Hepatocyte (in vitro differentiated cells): Measurements from ENCODE around the gene CCZ1.
"Not testable (repeated sequence)": the region's sequence is repeated elsewhere in the genome, so short reads cannot be mapped to it uniquely, and the experiment has no call there.

Source experiments
- CTCF ChIP-seq: fragments of 200-600 bp; sonication (generic); IDR thresholded peaks from 2 replicates; pipeline ENCODE4 v1.5.1; 2016; ENCODE audit warnings: antibody characterized with exemption, mild to moderate bottlenecking; ENCODE audit not compliant: poor library complexity
- EZH2 ChIP-seq: fragments of 200-600 bp; sonication (generic); IDR thresholded peaks from 2 replicates; pipeline ENCODE4 v1.6.1; 2016; ENCODE audit warnings: antibody characterized with exemption, mild to moderate bottlenecking, borderline replicate concordance
- EZH2phosphoT487 ChIP-seq: fragments of 200-600 bp; sonication (generic); IDR thresholded peaks from one replicate; pipeline ENCODE4 v1.6.1; 2018; ENCODE audit warnings: antibody characterized with exemption, mild to moderate bottlenecking, low read depth, moderate library complexity; ENCODE audit not compliant: unreplicated experiment, severe bottlenecking

GRCh38 chr7:5861281-5861680 lies 37.3 kb upstream of the CCZ1 start:
- TF ChIP-seq CTCF, EZH2, EZH2phosphoT487: not testable (repeated sequence)
